PFSK-1 (cell line): ENCODE measurements around the gene MAT2A.

Experiments used
- FOXP2 ChIP-seq: optimal IDR thresholded peaks from 2 replicates; pipeline ENCODE3; 2011; ENCODE audit warnings: borderline replicate concordance, control low read depth, inconsistent platforms; ENCODE audit not compliant: insufficient read depth; ENCODE audit errors: extremely low read length, extremely low read depth
- POLR2AphosphoS5 ChIP-seq: IDR thresholded peaks from 2 replicates; pipeline ENCODE4 v1.6.1; 2012; ENCODE audit warnings: low read depth, mild to moderate bottlenecking, control low read depth, low read length, moderate library complexity
- SIN3A ChIP-seq: IDR thresholded peaks from 2 replicates; pipeline ENCODE4 v1.6.1; 2012; ENCODE audit warnings: mild to moderate bottlenecking, low read length, moderate library complexity, borderline replicate concordance; ENCODE audit not compliant: insufficient read depth
- TAF1 ChIP-seq: IDR thresholded peaks from 2 replicates; pipeline ENCODE4 v1.6.1; 2012; ENCODE audit warnings: low read length, control low read depth, borderline replicate concordance; ENCODE audit not compliant: insufficient read depth
- TF ChIP-seq, protein P1 (sequence below), 2 experiments: IDR thresholded peaks; 2 replicates each; pipeline versions ENCODE4 v1.6.1 to v1.8.0; 2011 to 2012; ENCODE audit warnings: low read depth in 2 of 2, low read length in 2 of 2, control low read depth in 1 of 2, inconsistent platforms in 1 of 2, mild to moderate bottlenecking in 1 of 2, moderate library complexity in 1 of 2; ENCODE audit not compliant: insufficient read depth in 1 of 2

Gene MAT2A

DNA sequence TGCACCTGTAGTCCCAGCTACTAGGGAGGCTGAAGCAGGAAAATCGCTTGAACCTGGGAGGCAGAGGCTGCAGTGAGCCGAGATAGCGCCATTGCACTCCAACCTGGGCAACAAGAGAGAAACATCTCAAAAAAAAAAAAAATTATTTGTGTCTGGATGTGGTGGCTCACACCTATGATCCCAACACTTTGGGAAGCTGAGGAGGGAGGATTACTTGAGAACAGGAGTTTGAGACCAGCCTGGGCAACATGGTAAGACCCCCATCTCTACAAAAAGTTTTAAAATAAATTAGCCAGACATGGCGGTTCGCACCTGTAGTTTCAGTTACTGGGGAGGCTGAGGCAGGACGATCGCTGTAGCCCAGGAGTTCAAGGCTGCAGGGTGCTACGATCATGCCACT is 36.8 kb downstream of the MAT2A start:
- TF ChIP-seq FOXP2 (no peak), SIN3A (no peak), POLR2AphosphoS5 (no peak), TAF1 (no peak)
- TF ChIP-seq, protein P1, sequence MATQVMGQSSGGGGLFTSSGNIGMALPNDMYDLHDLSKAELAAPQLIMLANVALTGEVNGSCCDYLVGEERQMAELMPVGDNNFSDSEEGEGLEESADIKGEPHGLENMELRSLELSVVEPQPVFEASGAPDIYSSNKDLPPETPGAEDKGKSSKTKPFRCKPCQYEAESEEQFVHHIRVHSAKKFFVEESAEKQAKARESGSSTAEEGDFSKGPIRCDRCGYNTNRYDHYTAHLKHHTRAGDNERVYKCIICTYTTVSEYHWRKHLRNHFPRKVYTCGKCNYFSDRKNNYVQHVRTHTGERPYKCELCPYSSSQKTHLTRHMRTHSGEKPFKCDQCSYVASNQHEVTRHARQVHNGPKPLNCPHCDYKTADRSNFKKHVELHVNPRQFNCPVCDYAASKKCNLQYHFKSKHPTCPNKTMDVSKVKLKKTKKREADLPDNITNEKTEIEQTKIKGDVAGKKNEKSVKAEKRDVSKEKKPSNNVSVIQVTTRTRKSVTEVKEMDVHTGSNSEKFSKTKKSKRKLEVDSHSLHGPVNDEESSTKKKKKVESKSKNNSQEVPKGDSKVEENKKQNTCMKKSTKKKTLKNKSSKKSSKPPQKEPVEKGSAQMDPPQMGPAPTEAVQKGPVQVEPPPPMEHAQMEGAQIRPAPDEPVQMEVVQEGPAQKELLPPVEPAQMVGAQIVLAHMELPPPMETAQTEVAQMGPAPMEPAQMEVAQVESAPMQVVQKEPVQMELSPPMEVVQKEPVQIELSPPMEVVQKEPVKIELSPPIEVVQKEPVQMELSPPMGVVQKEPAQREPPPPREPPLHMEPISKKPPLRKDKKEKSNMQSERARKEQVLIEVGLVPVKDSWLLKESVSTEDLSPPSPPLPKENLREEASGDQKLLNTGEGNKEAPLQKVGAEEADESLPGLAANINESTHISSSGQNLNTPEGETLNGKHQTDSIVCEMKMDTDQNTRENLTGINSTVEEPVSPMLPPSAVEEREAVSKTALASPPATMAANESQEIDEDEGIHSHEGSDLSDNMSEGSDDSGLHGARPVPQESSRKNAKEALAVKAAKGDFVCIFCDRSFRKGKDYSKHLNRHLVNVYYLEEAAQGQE (IDR thresholded peaks at IDR 0.05; ENCODE audit: insufficient read depth in 1 of 2, low read depth in 2 of 2, low read length in 2 of 2) = no peak

DNA sequence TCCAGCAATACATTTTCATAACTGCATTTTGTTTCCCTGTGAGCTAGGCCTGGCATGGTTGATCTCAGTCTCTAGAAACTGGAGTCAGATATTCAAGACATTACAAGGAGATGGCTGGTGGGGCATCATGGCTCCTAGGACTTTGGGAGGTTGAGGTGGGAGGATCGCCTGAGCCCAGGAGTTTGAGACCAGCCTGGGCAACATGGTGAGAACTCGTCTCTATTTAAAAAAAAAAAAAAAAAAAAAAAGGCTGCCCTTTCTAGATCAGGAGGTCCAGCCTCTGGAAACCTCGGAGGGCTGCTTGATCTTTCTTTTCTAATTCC is 38.1 kb downstream of the MAT2A start:
- TF ChIP-seq, protein P1 (IDR thresholded peaks at IDR 0.05; ENCODE audit: insufficient read depth in 1 of 2, low read depth in 2 of 2, low read length in 2 of 2) = no peak
- no peak for TF ChIP-seq TAF1
- no peak for TF ChIP-seq SIN3A
- no peak for TF ChIP-seq POLR2AphosphoS5
- TF ChIP-seq FOXP2 = no peak

DNA sequence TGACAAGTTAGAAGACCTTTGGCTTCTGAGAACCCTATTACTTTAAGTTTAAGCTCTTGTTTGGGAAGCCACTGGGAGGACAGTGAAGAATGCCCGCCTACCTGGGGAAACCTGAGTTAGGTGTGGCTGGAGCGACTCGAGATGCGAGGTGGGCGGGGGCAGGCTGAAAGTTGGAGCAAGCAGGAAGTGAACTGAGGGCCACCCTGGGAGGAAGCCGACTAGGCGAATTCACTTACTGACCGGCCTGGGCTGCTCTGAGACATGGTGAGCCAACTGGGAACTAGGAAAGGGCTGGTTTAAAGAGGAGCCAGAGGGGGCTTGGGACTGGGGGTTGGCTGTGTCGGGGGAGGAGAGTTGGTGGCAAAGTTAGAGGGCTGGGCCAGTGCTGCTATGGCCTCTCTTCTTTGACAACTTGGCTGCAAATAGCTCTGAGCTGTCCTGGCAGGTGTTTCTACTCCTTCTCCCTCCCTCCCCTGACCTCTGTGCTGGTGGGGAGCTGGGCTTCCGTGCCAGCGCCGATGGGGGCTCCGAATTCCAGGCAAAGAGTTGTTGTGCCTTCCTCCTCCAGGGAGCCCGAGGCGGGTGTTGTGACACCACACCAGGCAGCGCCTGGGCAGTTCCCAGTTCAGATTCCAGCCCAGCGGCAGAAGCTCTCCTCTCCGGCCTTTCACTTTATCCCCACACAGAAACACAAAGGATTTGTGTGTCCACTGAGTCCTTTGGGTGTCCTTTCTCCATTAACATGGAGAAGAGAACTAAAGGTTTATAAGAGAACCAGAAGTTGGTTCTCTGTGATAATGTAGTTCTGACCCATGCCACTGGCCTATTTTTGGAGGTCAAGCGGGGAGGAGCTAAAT is 38.6 kb downstream of the MAT2A start, which contains the start of gene VAMP8:
TSS of gene VAMP8 (plus strand) at position 201 of the 857 bp plus-strand sequence. CDS start at position 262, 61 bp downstream.
- TF ChIP-seq SIN3A (no peak), POLR2AphosphoS5 (no peak), FOXP2 (no peak)

DNA sequence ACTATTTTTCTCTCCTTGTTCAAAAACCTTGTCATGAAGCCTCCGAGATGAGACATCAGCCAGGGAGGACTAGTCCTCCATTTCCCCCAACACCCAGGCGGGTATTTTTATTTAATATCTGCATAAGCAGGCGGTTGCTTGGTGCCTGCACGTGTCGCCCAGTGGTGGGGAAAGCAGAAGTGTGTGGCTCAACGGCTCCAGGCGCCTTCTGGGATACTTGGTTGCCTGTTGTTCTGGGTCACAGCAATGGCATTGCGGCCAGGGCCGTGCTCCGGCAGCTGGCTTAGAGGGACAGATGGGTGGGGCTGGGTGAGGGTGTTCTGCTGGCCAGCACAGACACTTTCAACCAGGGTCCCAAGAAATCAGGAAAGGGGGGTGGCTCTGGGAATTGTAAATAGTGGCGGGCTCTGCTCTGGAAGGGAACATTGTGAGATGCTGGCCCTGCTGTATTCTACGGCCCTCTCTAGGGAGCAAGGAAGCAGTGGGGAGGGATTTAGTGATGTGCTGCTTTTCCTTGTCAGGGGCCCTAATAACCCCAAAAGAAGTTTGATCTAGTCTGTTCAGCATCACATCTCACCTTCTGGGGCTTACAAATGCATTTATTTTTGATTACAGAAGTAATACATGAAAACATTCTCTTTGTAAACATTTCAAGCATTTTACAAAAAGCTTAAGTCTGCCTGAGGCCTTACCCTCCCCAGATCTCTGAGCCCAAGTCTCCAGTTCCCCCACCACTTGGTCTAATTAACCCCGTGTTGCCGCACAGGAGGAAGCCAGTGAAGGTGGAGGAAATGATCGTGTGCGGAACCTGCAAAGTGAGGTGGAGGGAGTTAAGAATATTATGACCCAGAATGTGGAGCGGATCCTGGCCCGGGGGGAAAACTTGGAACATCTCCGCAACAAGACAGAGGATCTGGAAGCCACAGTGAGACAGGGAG is 39.5 kb downstream of the MAT2A start:
- no peak for TF ChIP-seq FOXP2

DNA sequence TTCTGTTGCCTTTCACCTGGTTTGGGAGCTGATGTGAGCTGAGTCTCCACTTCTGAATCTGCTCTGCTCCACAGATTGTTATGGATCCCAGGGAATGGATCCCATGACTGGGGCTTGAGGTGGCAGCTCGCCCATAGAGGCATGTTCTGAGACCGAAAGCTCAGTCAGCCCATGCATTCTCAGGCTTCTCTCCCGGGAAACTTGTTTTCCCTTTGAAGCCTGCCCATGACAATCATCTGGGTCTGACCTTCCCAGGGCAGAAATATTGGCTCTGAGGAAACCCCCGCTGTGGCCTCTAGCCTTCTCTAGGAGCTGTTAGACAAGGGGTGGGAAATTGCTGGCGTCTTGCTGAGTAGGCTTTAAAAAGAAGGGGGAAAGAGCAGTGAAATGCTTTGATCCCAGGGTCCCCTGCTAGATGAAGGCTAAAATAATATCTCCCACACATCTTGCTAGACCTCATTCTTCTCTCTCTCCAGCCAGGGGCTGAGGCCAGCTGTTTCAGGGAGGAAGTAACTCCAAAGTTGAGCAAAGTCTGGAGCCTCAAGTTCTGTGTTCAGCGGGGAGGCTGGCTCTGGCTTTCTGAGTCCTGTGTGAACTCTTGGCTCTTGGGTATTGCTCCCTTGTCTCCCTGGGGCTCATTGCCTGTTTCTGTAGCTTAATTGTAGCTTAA is 40.4 kb downstream of the MAT2A start:
- TF ChIP-seq SIN3A = no peak
- TF ChIP-seq, protein P1 (IDR thresholded peaks at IDR 0.05; ENCODE audit: insufficient read depth in 1 of 2, low read depth in 2 of 2, low read length in 2 of 2) = no peak
- no peak for TF ChIP-seq TAF1
- TF ChIP-seq FOXP2 = no peak
- TF ChIP-seq POLR2AphosphoS5 = no peak

DNA sequence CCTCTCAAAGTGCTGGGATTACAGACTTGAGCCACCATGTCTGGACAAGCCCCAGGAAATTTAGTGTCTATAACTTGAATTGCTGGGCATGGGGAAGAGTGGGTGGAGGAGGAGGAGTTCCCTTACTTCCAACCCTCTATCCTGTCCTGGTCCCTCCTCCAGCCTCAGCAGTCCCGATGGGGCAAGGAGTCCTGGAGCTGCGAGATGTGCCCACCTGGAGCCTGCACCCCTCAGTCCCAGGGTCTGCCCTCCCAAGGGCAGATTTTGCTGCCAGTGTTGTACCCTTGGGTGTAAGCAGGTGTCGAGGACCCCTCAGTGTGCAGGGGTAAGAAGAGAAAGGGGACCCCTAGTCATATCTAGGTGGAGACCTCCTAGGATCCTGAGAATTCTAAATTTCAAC is 41.2 kb downstream of the MAT2A start:
- TF ChIP-seq FOXP2 (no peak), TAF1 (no peak), SIN3A (no peak), POLR2AphosphoS5 (no peak)
- TF ChIP-seq, protein P1 (IDR thresholded peaks at IDR 0.05; ENCODE audit: insufficient read depth in 1 of 2, low read depth in 2 of 2, low read length in 2 of 2) = no peak
